ENCODE results near the gene MEGF8.

GRCh38 chr19:42421101-42421500 lies 95.7 kb downstream of the MEGF8 start:
- TF ChIP-seq POLR2AphosphoS2 (IDR thresholded peaks at IDR 0.05; ENCODE audit: low read depth, low read length) (no peak), USF1 (IDR thresholded peaks at IDR 0.05; ENCODE audit: borderline replicate concordance, extremely low read length, insufficient read depth, low read depth, low read length) (no peak), TCF7 (IDR thresholded peaks at IDR 0.05; ENCODE audit: borderline replicate concordance) (no peak), SMC3 (IDR thresholded peaks at IDR 0.05; ENCODE audit: borderline replicate concordance, low read length) (no peak), FOXK2 (IDR thresholded peaks at IDR 0.05) (no peak), YY1 (IDR thresholded peaks at IDR 0.05; ENCODE audit: low read depth, low read length) (no peak), CTCF (IDR thresholded peaks at IDR 0.05 in 2 of 3, conservative IDR thresholded peaks at IDR 0.05 in 1 of 3; ENCODE audit: control insufficient read depth in 2 of 3, extremely low read depth in 1 of 3, insufficient read depth in 1 of 3, low read depth in 3 of 3, low read length in 3 of 3) (no peak), MXI1 (IDR thresholded peaks at IDR 0.05; ENCODE audit: low read depth, low read length) (no peak), RCOR1 (conservative IDR thresholded peaks at IDR 0.05; ENCODE audit: low read depth, low read length) (no peak), POLR2A (IDR thresholded peaks at IDR 0.05; ENCODE audit: low read depth, low read length) (no peak), SIX5 (IDR thresholded peaks at IDR 0.05; ENCODE audit: low read depth, low read length, severe bottlenecking) (no peak)

Measured in GM12878 (cell line).